Body of pancreas (tissue), 4 donors: Measurements from ENCODE around the gene OR52K2. TPM values are rescaled to one million over a fixed set of nuclear protein-coding genes. Genes with fewer than 3 reads are reported as not detected.
A peak's percentile ranks its signal among the peaks of the same experiment; 100 is the strongest.

Experiments
- ATAC-seq: fragments of 150-250 bp; one replicate; pipeline ENCODE4 v1.9.1; 2016
- DNase-seq, 4 donors: peaks; one replicate each; pipeline ENCODE4 v3.0.0-alpha.2; 2019
- H3K27ac ChIP-seq, 4 donors: fragments of 200-600 bp; sonication (generic); 1 replicate in 3 of 4; 2 replicates in 1 of 4; pipeline versions ENCODE4 v1.5.1 to v1.6.1; 2016 to 2019; ENCODE audit warnings: mild to moderate bottlenecking in 1 of 4, mixed read lengths in 1 of 4, moderate library complexity in 1 of 4
- H3K27me3 ChIP-seq, 2 donors: fragments of 200-600 bp; sonication (generic); one replicate each; pipeline ENCODE4 v1.6.0; 2016; ENCODE audit warnings: mild to moderate bottlenecking in 1 of 2
- H3K36me3 ChIP-seq, 2 donors: fragments of 200-600 bp; sonication (generic); replicated peaks in 1 of 2; 2 replicates each; pipeline ENCODE4 v1.5.1; 2016; ENCODE audit warnings: low read depth in 2 of 2; ENCODE audit not compliant: insufficient read depth in 1 of 2
- H3K4me1 ChIP-seq: fragments of 200-600 bp; sonication (generic); one replicate; pipeline ENCODE4 v1.6.0; 2016
- H3K4me3 ChIP-seq, 2 donors: fragments of 200-600 bp; sonication (generic); 1 replicate in 1 of 2; 2 replicates in 1 of 2; pipeline ENCODE4 v1.5.1; 2016 to 2019
- H3K9me3 ChIP-seq, 3 donors: fragments of 200-600 bp; sonication (generic); 1 replicate in 2 of 3; 2 replicates in 1 of 3; pipeline ENCODE4 v1.5.1; 2016
- CTCF ChIP-seq, 7 experiments: fragments of 450-650 bp in 4 of 7; fragments of 200-600 bp in 3 of 7; sonication (generic) in 3 of 7; IDR thresholded peaks; one replicate each; pipeline ENCODE4 v1.5.1; 2016 to 2019; ENCODE audit warnings: antibody characterized with exemption in 7 of 7
- POLR2A ChIP-seq, 3 donors: fragments of 450-650 bp; IDR thresholded peaks; one replicate each; pipeline ENCODE4 v1.6.1; 2016; ENCODE audit warnings: antibody characterized with exemption in 3 of 3, mild to moderate bottlenecking in 2 of 3
- WGBS, 2 donors: methylation state at CpG; one replicate each; pipeline ENCODE4 v1.1.5; 2017; 5-methylcytosine and 5-hydroxymethylcytosine counted together
- intact Hi-C: fragments of 100-400 bp; cut with DNase I; formaldehyde crosslinking; loops from one replicate; pipeline ENCODE4 v1.15.1; 2023
- total RNA-seq, 2 donors: library from RNA; depleted of rRNA; stranded (reverse); fragments of >200 nt; gene quantifications; one replicate each; pipeline ENCODE4 v1.1.0, GENCODE V29; 2016

The OR52K2 gene
- total RNA-seq, 2 donors from 2014 or later = not detected

GRCh38 chr11:4495487-4495886 lies 46.4 kb downstream of the OR52K2 start:
- H3K27ac ChIP-seq = no peak overlapping the region
- ATAC-seq (peak; percentile 35), DNase-seq (no peak)
- intact Hi-C loops = no loop called here
- H3K27me3 ChIP-seq = no peaks in the 10 kb centered on the region
- no peak overlapping the region for H3K4me3 ChIP-seq
- H3K36me3 ChIP-seq = no peaks in the 10 kb centered on the region
- peaks cover 11% of the 10 kb centered on the region for H3K4me1 ChIP-seq
- no peaks in the 10 kb centered on the region for H3K9me3 ChIP-seq
- WGBS, 2 donors = 28 to 34% methylated on average over 7 of the region's 7 CpGs
- TF ChIP-seq POLR2A (IDR thresholded peaks at IDR 0.05) (no peak), CTCF (IDR thresholded peaks at IDR 0.05) (no peak)

- Histone ChIP-seq H3K27ac (no peak overlapping the region), H3K27me3 (no peaks in the 10 kb centered on the region), H3K9me3 (no peaks in the 10 kb centered on the region), H3K4me1 (peaks cover 11% of the 10 kb centered on the region), H3K36me3 (no peaks in the 10 kb centered on the region), H3K4me3 (no peak overlapping the region)
- intact Hi-C loops = no loop called here
- ATAC-seq (no peak), DNase-seq (no peak)
- 32 to 37% methylated on average over 6 of the region's 6 CpGs for WGBS, 2 donors
- TF ChIP-seq CTCF (IDR thresholded peaks at IDR 0.05) (no peak), POLR2A (IDR thresholded peaks at IDR 0.05) (no peak)
Observed at GRCh38 chr11:4495986-4496385, 46.9 kb downstream of the OR52K2 start.

- Histone ChIP-seq H3K4me1 (peaks cover 11% of the 10 kb centered on the region), H3K27ac (no peak overlapping the region), H3K27me3 (no peaks in the 10 kb centered on the region), H3K4me3 (no peak overlapping the region), H3K9me3 (no peaks in the 10 kb centered on the region), H3K36me3 (no peaks in the 10 kb centered on the region)
- DNase-seq (peak in 2 of 4 donors; percentile 14 to 18), ATAC-seq (peak; percentile 33)
- WGBS, 2 donors = 28 to 31% methylated on average over 15 of the region's 15 CpGs
- TF ChIP-seq POLR2A (IDR thresholded peaks at IDR 0.05) (no peak), CTCF (IDR thresholded peaks at IDR 0.05) (no peak)
- intact Hi-C loops = no loop called here
Observed at GRCh38 chr11:4496557-4497248, 47.6 kb downstream of the OR52K2 start.

Other genes with a start within 250 kb of the OR52K2 start
- gene OR52B4, start 80.9 kb upstream of the OR52K2 start, total RNA-seq = not detected
- gene TRIM21, start 55.6 kb upstream of the OR52K2 start, total RNA-seq = 10 to 100 TPM in 1 of 2 donors, 1 to 10 TPM in 1; 6.0 to 10.9 TPM
- not detected for gene OR52K1, start 33.4 kb downstream of the OR52K2 start, total RNA-seq
- gene OR52M1, start 95.9 kb downstream of the OR52K2 start, total RNA-seq = not detected
- gene OR52I2, start 132.4 kb downstream of the OR52K2 start, total RNA-seq = not detected
- not detected for gene OR52I1, start 144.7 kb downstream of the OR52K2 start, total RNA-seq
- gene TRIM68, start 158.9 kb downstream of the OR52K2 start, total RNA-seq = 10 to 100 TPM in 1 of 2 donors, 1 to 10 TPM in 1; 9.1 to 15.2 TPM
- gene OR51D1, start 188.2 kb downstream of the OR52K2 start, total RNA-seq = not detected
- gene OR51E1, start 194.7 kb downstream of the OR52K2 start, total RNA-seq = not detected
- gene OR51E2, start 248.6 kb downstream of the OR52K2 start, total RNA-seq = not detected